ENCODE measurements around the gene HSD11B1L.
"Not testable (repeated sequence)": the region's sequence is repeated elsewhere in the genome, so short reads cannot be mapped to it uniquely, and the experiment has no call there.

DNA sequence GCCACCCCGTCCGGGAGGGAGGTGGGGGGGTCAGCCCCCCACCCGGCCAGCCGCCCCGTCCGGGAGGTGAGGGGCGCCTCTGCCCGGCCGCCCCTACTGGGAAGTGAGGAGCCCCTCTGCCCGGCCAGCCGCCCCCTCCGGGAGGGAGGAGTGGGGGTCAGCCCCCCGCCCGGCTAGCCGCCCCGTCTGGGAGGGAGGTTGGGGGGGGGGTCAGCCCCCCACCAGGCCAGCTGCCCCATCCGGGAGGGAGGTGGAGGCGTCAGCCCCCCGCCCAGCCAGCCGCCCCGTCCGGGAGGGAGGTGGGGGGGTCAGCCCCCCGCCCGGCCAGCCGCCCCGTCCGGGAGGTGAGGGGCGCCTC is 21.2 kb downstream of the HSD11B1L start:
- TF ChIP-seq, protein P1, sequence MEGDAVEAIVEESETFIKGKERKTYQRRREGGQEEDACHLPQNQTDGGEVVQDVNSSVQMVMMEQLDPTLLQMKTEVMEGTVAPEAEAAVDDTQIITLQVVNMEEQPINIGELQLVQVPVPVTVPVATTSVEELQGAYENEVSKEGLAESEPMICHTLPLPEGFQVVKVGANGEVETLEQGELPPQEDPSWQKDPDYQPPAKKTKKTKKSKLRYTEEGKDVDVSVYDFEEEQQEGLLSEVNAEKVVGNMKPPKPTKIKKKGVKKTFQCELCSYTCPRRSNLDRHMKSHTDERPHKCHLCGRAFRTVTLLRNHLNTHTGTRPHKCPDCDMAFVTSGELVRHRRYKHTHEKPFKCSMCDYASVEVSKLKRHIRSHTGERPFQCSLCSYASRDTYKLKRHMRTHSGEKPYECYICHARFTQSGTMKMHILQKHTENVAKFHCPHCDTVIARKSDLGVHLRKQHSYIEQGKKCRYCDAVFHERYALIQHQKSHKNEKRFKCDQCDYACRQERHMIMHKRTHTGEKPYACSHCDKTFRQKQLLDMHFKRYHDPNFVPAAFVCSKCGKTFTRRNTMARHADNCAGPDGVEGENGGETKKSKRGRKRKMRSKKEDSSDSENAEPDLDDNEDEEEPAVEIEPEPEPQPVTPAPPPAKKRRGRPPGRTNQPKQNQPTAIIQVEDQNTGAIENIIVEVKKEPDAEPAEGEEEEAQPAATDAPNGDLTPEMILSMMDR (conservative IDR thresholded peaks at IDR 0.05; ENCODE audit: low read depth, low read length): not testable (repeated sequence)
- TF ChIP-seq EZH2phosphoT487 (IDR thresholded peaks at IDR 0.05; ENCODE audit: borderline replicate concordance, low read length): not testable (repeated sequence)
